Measurements from ENCODE around the gene DNAJC16. TPM values are rescaled to one million over a fixed set of nuclear protein-coding genes. Genes with fewer than 3 reads are reported as not detected.
"Not testable (repeated sequence)": the region's sequence is repeated elsewhere in the genome, so short reads cannot be mapped to it uniquely, and the experiment has no call there.

Gene DNAJC16
- total RNA-seq, 5 donors from 2014 or later (not counting 1 experiment from before 2014, with no cell fraction given) = 16.5 to 27.0 (median 22.4) TPM

- peaks cover 3 to 6% of the 10 kb centered on the region in 2 donors for H3K36me3 ChIP-seq (ENCODE audit: control insufficient read depth in 2 of 2, extremely low read depth in 1 of 2, insufficient read depth in 1 of 2, low read length in 1 of 2)
- CTCF ChIA-PET = no interaction called here
These were observed 12.7 kb upstream of the DNAJC16 start for GRCh38 chr1:15513919-15514318.

GRCh38 chr1:15514557-15514956 is 12.1 kb upstream of the DNAJC16 start:
- H3K9me3 Mint-ChIP-seq, CTCF ChIA-PET: not testable (repeated sequence)
- peak overlapping the region in 1 of 2 donors; percentile 56 for H3K27ac Mint-ChIP-seq

More at GRCh38 chr1:15513919-15514318, 12.7 kb upstream of the DNAJC16 start:
- no peak overlapping the region for H3K4me3 ChIP-seq (ENCODE audit: control insufficient read depth in 1 of 2, extremely low read depth in 1 of 2, low read length in 1 of 2)
- Mint-ChIP-seq H3K4me3 (no peak overlapping the region), H3K9me3 (no peaks in the 10 kb centered on the region), H3K36me3 (peaks cover 59% of the 10 kb centered on the region), H3K27ac (no peak overlapping the region), H3K4me1 (peaks cover 18 to 31% (median 24%) of the 10 kb centered on the region in 3 donors), H3K27me3 (no peaks in the 10 kb centered on the region)
- peaks cover 2 to 7% of the 10 kb centered on the region in 2 experiments for H3K4me1 ChIP-seq (ENCODE audit: control insufficient read depth in 1 of 2, extremely low read depth in 1 of 2, insufficient read depth in 2 of 2, low read length in 2 of 2)
- H3K27ac ChIP-seq (ENCODE audit: low read length) = no peak overlapping the region
- POLR2A ChIA-PET = no interaction called here
- no peaks in the 10 kb centered on the region for H3K27me3 ChIP-seq (replicated peaks in 1 of 2; ENCODE audit: control insufficient read depth in 2 of 2, extremely low read depth in 1 of 2, insufficient read depth in 2 of 2, low read length in 1 of 2)
- DNase-seq (no peak), ATAC-seq (replicated peaks in 1 of 4) (no peak)
- WGBS (ENCODE audit: insufficient coverage) = 94% methylated on average over 2 of the region's 3 CpGs
- no peaks in the 10 kb centered on the region for H3K9me3 ChIP-seq

GRCh38 chr1:15515022-15515663 is 11.5 kb upstream of the DNAJC16 start:
- Histone ChIP-seq H3K36me3 (ENCODE audit: control insufficient read depth in 2 of 2, extremely low read depth in 1 of 2, insufficient read depth in 1 of 2, low read length in 1 of 2) (peaks cover 3 to 6% of the 10 kb centered on the region in 2 donors), H3K4me3 (ENCODE audit: control insufficient read depth in 1 of 2, extremely low read depth in 1 of 2, low read length in 1 of 2) (no peak overlapping the region), H3K27ac (ENCODE audit: low read length) (no peak overlapping the region), H3K27me3 (replicated peaks in 1 of 2; ENCODE audit: control insufficient read depth in 2 of 2, extremely low read depth in 1 of 2, insufficient read depth in 2 of 2, low read length in 1 of 2) (no peaks in the 10 kb centered on the region), H3K4me1 (ENCODE audit: control insufficient read depth in 1 of 2, extremely low read depth in 1 of 2, insufficient read depth in 2 of 2, low read length in 2 of 2) (peaks cover 2 to 7% of the 10 kb centered on the region in 2 experiments), H3K9me3 (no peaks in the 10 kb centered on the region)
- H3K36me3 Mint-ChIP-seq = peaks cover 59% of the 10 kb centered on the region
- peaks cover 18 to 35% (median 24%) of the 10 kb centered on the region in 3 donors for H3K4me1 Mint-ChIP-seq
- no peaks in the 10 kb centered on the region for H3K9me3 Mint-ChIP-seq
- DNase-seq = no peak
- no peaks in the 10 kb centered on the region for H3K27me3 Mint-ChIP-seq
- WGBS (ENCODE audit: insufficient coverage) = 10% methylated on average over 1 of the region's 2 CpGs
- ChIA-PET CTCF (no interaction called here), POLR2A (no interaction called here)
- peak overlapping the region; percentile 5 to 22 for H3K27ac Mint-ChIP-seq
- no peak for ATAC-seq (replicated peaks in 1 of 4)
- H3K4me3 Mint-ChIP-seq = no peak overlapping the region

More at GRCh38 chr1:15514557-15514956, 12.1 kb upstream of the DNAJC16 start:
- DNase-seq; H3K4me1 ChIP-seq (ENCODE audit: control insufficient read depth in 1 of 2, extremely low read depth in 1 of 2, insufficient read depth in 2 of 2, low read length in 2 of 2); ATAC-seq (replicated peaks in 1 of 4); H3K4me3 ChIP-seq (ENCODE audit: control insufficient read depth in 1 of 2, extremely low read depth in 1 of 2, low read length in 1 of 2); H3K9me3 ChIP-seq; H3K27ac ChIP-seq (ENCODE audit: low read length); POLR2A ChIA-PET; H3K4me3 Mint-ChIP-seq; H3K27me3 ChIP-seq (replicated peaks in 1 of 2; ENCODE audit: control insufficient read depth in 2 of 2, extremely low read depth in 1 of 2, insufficient read depth in 2 of 2, low read length in 1 of 2); H3K27me3 Mint-ChIP-seq; H3K36me3 ChIP-seq (ENCODE audit: control insufficient read depth in 2 of 2, extremely low read depth in 1 of 2, insufficient read depth in 1 of 2, low read length in 1 of 2): not testable (repeated sequence)
- whole genome bisulfite sequencing (ENCODE audit: insufficient coverage) = 100% methylated on average over 1 of the region's 5 CpGs
- H3K4me1 Mint-ChIP-seq = peaks cover 18 to 33% (median 24%) of the 10 kb centered on the region in 3 donors
- H3K36me3 Mint-ChIP-seq = peaks cover 59% of the 10 kb centered on the region

GRCh38 chr1:15519625-15520024 is 7.0 kb upstream of the DNAJC16 start:
- Mint-ChIP-seq H3K4me1 (peaks cover 29 to 47% (median 37%) of the 10 kb centered on the region in 3 donors), H3K4me3 (no peak overlapping the region), H3K36me3 (peaks cover 34% of the 10 kb centered on the region)

GRCh38 chr1:15521206-15521906 is 5.3 kb upstream of the DNAJC16 start:
- H3K36me3 ChIP-seq (ENCODE audit: control insufficient read depth in 2 of 2, extremely low read depth in 1 of 2, insufficient read depth in 1 of 2, low read length in 1 of 2); H3K27ac ChIP-seq (ENCODE audit: low read length); H3K9me3 Mint-ChIP-seq; ATAC-seq (replicated peaks in 1 of 4); H3K9me3 ChIP-seq; CTCF ChIA-PET; DNase-seq; H3K4me3 Mint-ChIP-seq; H3K4me3 ChIP-seq (ENCODE audit: control insufficient read depth in 1 of 2, extremely low read depth in 1 of 2, low read length in 1 of 2); H3K27me3 Mint-ChIP-seq; POLR2A ChIA-PET; H3K27me3 ChIP-seq (replicated peaks in 1 of 2; ENCODE audit: control insufficient read depth in 2 of 2, extremely low read depth in 1 of 2, insufficient read depth in 2 of 2, low read length in 1 of 2): not testable (repeated sequence)
- H3K4me1 Mint-ChIP-seq = peaks cover 33 to 53% (median 44%) of the 10 kb centered on the region in 3 donors
- H3K4me1 ChIP-seq (ENCODE audit: control insufficient read depth in 1 of 2, extremely low read depth in 1 of 2, insufficient read depth in 2 of 2, low read length in 2 of 2) = peaks cover 15 to 27% of the 10 kb centered on the region in 2 experiments
- WGBS (ENCODE audit: insufficient coverage) = 56% methylated on average over 5 of the region's 17 CpGs
- peak overlapping the region in 1 of 2 donors; percentile 34 for H3K27ac Mint-ChIP-seq
- H3K36me3 Mint-ChIP-seq = peaks cover 28% of the 10 kb centered on the region

More at GRCh38 chr1:15519625-15520024, 7.0 kb upstream of the DNAJC16 start:
- no peak overlapping the region for H3K4me3 ChIP-seq (ENCODE audit: control insufficient read depth in 1 of 2, extremely low read depth in 1 of 2, low read length in 1 of 2)
- Mint-ChIP-seq H3K27ac (no peak overlapping the region), H3K9me3 (no peaks in the 10 kb centered on the region), H3K27me3 (no peaks in the 10 kb centered on the region)
- no peaks in the 10 kb centered on the region for H3K27me3 ChIP-seq (replicated peaks in 1 of 2; ENCODE audit: control insufficient read depth in 2 of 2, extremely low read depth in 1 of 2, insufficient read depth in 2 of 2, low read length in 1 of 2)
- ATAC-seq (replicated peaks in 1 of 4) (no peak), DNase-seq (no peak)
- H3K9me3 ChIP-seq = no peaks in the 10 kb centered on the region
- ChIA-PET POLR2A (no interaction called here), CTCF (no interaction called here)
- 93% methylated on average over 2 of the region's 3 CpGs for WGBS (ENCODE audit: insufficient coverage)
- no peak overlapping the region for H3K27ac ChIP-seq (ENCODE audit: low read length)
- peaks cover 8 to 20% of the 10 kb centered on the region in 2 experiments for H3K4me1 ChIP-seq (ENCODE audit: control insufficient read depth in 1 of 2, extremely low read depth in 1 of 2, insufficient read depth in 2 of 2, low read length in 2 of 2)
- H3K36me3 ChIP-seq (ENCODE audit: control insufficient read depth in 2 of 2, extremely low read depth in 1 of 2, insufficient read depth in 1 of 2, low read length in 1 of 2) = peaks cover 2 to 3% of the 10 kb centered on the region in 2 donors

GRCh38 chr1:15522551-15522950 is 4.1 kb upstream of the DNAJC16 start:
- Histone ChIP-seq H3K9me3 (no peaks in the 10 kb centered on the region), H3K27me3 (replicated peaks in 1 of 2; ENCODE audit: control insufficient read depth in 2 of 2, extremely low read depth in 1 of 2, insufficient read depth in 2 of 2, low read length in 1 of 2) (no peaks in the 10 kb centered on the region), H3K4me1 (ENCODE audit: control insufficient read depth in 1 of 2, extremely low read depth in 1 of 2, insufficient read depth in 2 of 2, low read length in 2 of 2) (peaks cover 19 to 34% of the 10 kb centered on the region in 2 experiments), H3K36me3 (ENCODE audit: control insufficient read depth in 2 of 2, extremely low read depth in 1 of 2, insufficient read depth in 1 of 2, low read length in 1 of 2) (peaks cover 0 to 2% of the 10 kb centered on the region in 2 donors), H3K27ac (ENCODE audit: low read length) (no peak overlapping the region), H3K4me3 (ENCODE audit: control insufficient read depth in 1 of 2, extremely low read depth in 1 of 2, low read length in 1 of 2) (no peak overlapping the region)
- 100% methylated on average over 1 of the region's 4 CpGs for WGBS (ENCODE audit: insufficient coverage)
- DNase-seq (no peak), ATAC-seq (replicated peaks in 1 of 4) (no peak)
- Mint-ChIP-seq H3K4me3 (peak overlapping the region in 1 of 3 donors; percentile 41), H3K27ac (no peak overlapping the region), H3K27me3 (no peaks in the 10 kb centered on the region), H3K4me1 (peaks cover 40 to 55% (median 45%) of the 10 kb centered on the region in 3 donors), H3K9me3 (no peaks in the 10 kb centered on the region), H3K36me3 (peaks cover 16% of the 10 kb centered on the region)
- POLR2A ChIA-PET = no interaction called here
- CTCF ChIA-PET = no interaction called here
